GM20431 (cell line): ENCODE results near the gene MMS19.
"Not testable (repeated sequence)": the region's sequence is repeated elsewhere in the genome, so short reads cannot be mapped to it uniquely, and the experiment has no call there.

ENCODE experiments used
- in situ Hi-C: fragments of 300-500 bp; cut with MseI, MboI; formaldehyde crosslinking; loops from one replicate; pipeline ENCODE4 v1.15.0; 2020; ENCODE audit warnings: low sequenced_read_pairs; ENCODE audit not compliant: unreplicated experiment

The MMS19 gene

GRCh38 chr10:97506199-97506991 is 8.2 kb upstream of the MMS19 start:
- in situ Hi-C loops, result no loop called here

DNA sequence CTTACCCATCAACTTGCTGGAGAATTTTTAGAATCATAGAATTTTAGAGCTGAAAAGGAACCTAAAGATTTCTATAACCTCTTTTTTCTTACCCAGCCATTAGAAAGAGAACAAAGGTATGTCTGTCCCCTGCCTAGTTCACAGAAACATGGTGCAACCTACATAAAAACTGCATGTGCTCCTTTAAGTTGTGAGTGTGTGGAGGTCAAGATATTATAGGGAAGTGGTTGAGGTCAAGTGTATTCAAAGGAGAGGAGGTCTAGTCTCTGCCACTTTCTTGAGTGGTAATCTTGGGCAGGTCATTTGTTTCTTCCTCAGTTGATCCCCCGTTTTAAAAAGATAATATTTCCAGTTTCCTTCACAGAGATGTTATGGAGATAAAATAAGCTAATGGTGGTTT is 6.9 kb upstream of the MMS19 start:
- in situ Hi-C loops, result no loop called here

DNA sequence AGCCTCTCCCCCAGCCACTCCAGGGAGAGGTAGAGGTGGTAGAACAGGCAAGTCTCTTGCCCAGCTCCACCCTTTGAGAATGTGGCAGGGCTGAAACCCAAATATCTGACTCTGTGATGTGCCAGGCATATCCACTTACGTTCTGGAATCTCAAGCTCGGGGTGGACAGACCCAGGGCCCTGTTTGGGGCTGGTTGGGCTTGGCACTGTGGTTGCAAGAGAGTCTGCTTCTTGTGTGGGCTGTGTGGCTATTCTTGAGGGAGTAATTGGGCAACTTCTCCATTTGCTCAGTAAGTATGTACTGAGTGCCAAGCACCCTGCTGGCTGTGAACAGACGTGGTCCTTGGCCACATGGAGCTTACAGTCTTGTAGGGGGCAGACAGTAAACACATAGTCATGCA is 5.2 kb upstream of the MMS19 start:
- in situ Hi-C loops, result no loop called here

- in situ Hi-C loops, result no loop called here
Measured at GRCh38 chr10:97502916-97503315, 4.7 kb upstream of the MMS19 start.

DNA sequence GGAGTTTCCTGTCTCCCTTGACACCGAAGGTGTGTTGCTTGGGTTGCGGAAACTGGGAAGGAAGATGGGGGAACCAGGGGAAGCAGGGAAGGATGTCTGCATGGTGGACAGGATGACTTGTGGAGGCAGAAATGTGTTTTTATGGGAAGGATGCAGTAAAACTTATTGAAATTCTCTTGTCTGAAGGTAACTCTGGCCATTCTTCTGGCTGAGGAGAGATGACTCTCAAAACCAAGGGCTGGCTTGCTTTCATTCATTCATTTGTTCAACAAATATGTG is 2.0 kb upstream of the MMS19 start:
- in situ Hi-C loops, result no loop called here

GRCh38 chr10:97499561-97500296 is 1.5 kb upstream of the MMS19 start:
- in situ Hi-C loops, result no loop called here

- in situ Hi-C loops, result no loop called here
Measured at GRCh38 chr10:97498841-97499560, 779 bp upstream of the MMS19 start, which contains the start of gene UBTD1. Gene UBTD1 (plus strand): TSS chr10:97498924. CDS start chr10:97499204, 280 bp downstream.

DNA sequence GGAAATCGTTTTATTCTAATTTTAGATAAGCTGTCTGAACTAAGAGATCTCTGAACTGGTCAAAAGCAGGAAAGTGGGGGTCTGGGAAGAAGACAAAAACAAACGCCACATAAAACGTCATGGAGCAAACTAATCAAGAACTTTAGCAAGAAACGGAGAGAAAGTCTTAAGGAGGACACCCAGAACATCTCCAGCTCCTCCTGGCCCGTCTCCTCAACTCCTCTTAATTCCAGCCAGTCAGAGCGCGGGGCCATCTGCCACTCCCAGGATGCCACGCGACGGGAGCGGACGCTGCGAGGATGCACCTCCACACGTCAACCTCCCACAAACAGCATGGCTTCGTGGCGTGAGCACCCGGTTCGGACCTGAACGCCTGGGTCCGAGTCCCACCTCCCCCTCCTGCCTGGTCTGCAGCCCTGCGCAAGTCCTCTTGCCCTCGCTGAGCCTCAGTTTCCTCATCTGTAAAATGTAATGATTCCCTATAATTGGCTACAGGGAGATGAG is 598 bp downstream of the MMS19 start:
- in situ Hi-C loops, result no loop called here

- in situ Hi-C loops, result no loop called here
Measured at GRCh38 chr10:97494863-97495506, 3.2 kb downstream of the MMS19 start.

GRCh38 chr10:97494151-97494550 is 4.1 kb downstream of the MMS19 start:
- in situ Hi-C loops, result no loop called here

- in situ Hi-C loops, result no loop called here
Measured at GRCh38 chr10:97490592-97490991, 7.6 kb downstream of the MMS19 start.

DNA sequence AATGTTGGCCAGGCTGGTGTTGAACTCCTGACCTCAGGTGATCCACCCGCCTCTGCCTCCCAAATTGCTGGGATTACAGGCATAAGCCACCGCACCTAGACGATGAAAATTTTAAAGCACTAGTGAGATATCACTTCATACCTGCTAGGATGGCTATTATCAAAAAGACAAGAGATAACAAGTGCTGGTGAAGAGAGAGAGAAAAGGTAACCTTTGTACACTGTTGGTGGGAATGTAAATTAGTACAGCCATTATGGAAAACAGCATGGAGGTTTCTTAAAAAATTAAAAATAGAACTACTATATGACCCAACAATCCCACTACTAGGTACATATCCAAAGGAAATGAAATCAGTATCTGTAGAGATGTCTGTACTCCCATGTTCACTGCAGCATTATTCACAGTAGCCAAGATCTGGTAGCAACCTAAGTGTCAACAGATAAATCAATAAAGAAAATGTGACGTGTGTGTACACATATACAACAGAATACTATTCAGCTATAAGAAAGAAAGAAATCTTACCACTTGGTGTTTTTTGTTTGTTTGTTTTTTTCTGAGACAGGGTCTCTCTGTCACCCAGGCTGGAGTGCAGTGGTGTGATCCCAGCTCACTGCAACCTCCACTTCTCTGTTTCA is 12.5 kb downstream of the MMS19 start:
- in situ Hi-C loops, result no loop called here

DNA sequence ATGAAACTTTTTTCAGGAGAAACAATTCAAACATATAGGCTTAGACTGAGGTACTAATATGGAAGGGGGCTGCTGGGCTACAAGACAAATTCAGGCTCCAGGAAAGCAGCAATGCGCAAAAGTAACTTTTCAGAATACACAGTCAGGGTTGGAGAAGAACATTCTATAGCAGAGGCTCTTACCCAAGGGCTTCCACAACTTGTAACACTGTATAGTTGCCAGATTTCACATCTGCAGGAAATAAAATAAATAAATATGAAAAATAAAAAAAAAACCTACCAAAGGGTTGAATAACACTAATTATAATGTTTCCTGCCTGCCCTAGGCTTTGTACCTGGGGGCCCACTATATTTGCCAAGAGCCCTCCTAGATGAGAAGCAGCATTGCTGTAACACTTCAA is 14.3 kb downstream of the MMS19 start:
- in situ Hi-C loops, result no loop called here

- in situ Hi-C loops, result no loop called here
Measured at GRCh38 chr10:97483506-97483905, 14.7 kb downstream of the MMS19 start.

DNA sequence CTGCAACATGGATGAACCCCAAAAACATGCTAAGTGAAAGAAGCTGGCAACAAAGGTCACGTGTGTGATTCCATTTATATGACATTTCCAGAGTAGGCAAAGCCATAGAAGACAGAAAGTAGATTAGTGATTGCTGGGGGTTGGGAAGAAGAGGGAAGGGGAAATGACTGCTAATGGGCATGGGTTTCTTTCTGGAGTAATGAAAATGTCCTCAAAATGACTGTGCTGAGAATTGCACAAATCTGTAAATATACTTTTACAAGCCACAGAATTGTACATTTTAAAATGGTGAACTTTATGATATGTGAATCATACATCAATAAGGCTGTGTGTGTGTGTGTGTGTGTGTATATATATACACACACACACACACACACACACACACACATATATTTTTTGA is 15.8 kb downstream of the MMS19 start:
- in situ Hi-C loops, result no loop called here

GRCh38 chr10:97481071-97481470 is 17.2 kb downstream of the MMS19 start:
- in situ Hi-C loops, result no loop called here

- in situ Hi-C loops, result no loop called here
Measured at GRCh38 chr10:97479939-97480338, 18.3 kb downstream of the MMS19 start.

- in situ Hi-C loops, result not testable (repeated sequence)
Measured at GRCh38 chr10:97479410-97479809, 18.8 kb downstream of the MMS19 start.

DNA sequence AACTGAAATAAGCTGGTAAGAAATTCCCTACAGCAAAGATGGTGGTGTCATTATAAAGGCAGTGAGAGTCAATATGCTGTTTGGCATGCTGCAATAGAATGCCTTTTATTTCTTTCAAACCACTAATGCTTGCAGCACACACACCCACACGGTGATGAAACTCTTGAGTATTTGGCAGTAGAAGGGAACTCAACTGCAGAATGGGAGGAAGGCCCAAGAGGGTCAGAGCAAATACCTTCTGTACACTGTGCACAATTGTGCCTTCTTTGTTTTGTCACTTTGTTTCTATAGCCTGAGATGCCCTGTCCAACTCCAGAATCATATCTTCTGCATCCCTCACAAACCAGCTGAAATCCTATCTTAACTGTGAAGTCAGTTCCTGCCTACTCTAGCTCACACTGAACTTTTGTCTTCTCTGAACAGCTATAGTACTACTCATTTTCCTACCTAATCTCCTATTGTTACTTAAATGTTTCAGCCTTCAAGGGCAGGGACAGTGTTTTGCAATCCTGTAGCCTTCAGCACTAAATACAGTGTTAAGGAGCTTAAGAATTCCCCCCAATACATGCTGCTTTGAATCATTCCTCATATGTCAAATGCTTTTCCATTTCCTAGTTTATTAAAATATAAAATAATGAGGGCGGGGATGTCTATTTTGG is 22.2 kb downstream of the MMS19 start:
- in situ Hi-C loops, result no loop called here
